Measurements from ENCODE around the gene IL17RA.

IL17RA gene

DNA sequence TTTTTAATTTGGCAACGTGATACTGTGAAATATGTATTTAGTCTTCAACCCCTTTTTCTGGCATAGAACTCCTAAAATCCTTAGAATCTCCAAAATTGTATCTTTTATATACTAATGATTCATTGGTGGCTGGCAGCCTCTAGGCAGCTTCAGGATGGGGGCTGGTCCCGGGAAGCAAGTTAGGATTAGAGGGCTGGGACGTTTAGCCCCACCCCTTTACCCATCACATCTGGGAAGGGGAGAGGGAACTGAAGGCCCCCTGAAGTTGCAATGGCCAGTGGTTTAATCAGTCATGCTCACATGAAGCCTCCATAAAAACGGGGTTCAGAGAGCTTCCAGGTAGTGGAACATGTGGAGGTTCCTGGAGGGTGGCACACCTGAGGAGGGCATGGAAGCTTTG lies 7.1 kb downstream of the IL17RA start:
- Histone ChIP-seq H3K36me3 (ENCODE audit: insufficient read depth, low read length) (no peaks in the 10 kb centered on the region), H3K9ac (ENCODE audit: low read depth, low read length) (no peak overlapping the region), H3K4me1 (ENCODE audit: insufficient read depth, low read length) (no peaks in the 10 kb centered on the region), H3K9me3 (ENCODE audit: control insufficient read depth, insufficient read depth, low read length) (no peaks in the 10 kb centered on the region)

DNA sequence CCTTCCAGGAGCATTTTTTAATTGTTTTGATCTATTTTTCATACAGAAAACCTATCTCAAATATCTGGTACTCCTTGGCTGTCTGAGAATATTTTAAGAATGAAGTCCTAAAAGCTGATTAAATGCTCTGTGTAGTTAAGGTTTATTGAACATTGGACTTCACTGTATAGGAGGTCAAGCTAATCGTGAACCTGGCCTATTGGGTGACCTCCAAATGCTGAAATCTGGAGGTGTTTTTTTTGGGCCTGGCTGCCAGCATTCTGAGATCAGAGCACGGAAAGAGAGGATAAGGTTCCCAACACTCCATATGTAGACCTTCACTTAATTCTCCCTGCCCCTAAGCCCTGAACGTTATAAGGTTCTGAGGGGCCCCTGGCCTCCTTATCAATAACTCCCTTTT lies 8.3 kb downstream of the IL17RA start:
- Histone ChIP-seq H3K9ac (ENCODE audit: low read depth, low read length) (no peak overlapping the region), H3K9me3 (ENCODE audit: control insufficient read depth, insufficient read depth, low read length) (no peaks in the 10 kb centered on the region), H3K4me1 (ENCODE audit: insufficient read depth, low read length) (no peaks in the 10 kb centered on the region), H3K36me3 (ENCODE audit: insufficient read depth, low read length) (no peaks in the 10 kb centered on the region; the same call in 1 of the 2 replicates)

DNA sequence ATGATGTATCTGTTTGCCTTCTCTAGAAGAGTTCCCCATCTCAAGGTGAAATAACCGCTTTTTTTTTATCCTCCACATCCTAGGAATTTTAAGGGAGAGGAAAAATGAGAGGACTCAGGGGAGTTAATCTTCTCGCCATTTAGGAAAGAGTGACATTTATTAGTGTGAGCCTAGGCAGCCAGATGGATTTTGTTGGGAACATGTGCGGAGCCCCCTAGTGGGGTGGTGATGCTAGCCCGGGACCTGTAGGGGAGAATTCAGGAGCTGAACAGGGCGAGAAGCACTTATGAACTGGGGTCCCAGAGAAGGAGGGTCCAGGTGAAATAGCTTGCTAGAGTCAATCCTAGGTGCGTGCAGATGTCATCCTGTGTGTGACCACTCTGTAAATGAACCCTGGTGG lies 10.7 kb downstream of the IL17RA start:
- no peaks in the 10 kb centered on the region for H3K4me1 ChIP-seq (ENCODE audit: insufficient read depth, low read length)
- no peak overlapping the region for H3K9ac ChIP-seq (ENCODE audit: low read depth, low read length)
- H3K36me3 ChIP-seq (ENCODE audit: insufficient read depth, low read length): no peaks in the 10 kb centered on the region; the same call in 1 of the 2 replicates
- H3K9me3 ChIP-seq (ENCODE audit: control insufficient read depth, insufficient read depth, low read length): no peaks in the 10 kb centered on the region

DNA sequence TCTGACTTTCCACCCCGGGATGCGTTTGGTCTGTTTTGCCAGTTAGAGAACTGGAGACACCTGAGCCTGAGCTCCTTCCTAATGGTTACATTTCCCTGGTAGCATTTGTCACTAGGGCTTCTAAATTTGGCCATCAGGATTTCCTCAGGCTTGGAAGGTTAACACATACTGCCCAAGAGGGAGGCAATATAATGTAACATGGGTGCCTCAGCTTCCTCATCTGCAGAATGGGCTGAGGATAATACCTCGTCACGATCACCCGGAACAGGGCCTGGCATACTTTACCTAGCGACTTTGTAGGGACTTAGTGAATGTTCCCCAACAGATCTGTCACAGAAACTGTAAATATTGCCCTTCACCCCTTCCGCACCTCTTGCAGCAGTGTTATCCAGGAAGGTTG lies 11.3 kb downstream of the IL17RA start:
- H3K9me3 ChIP-seq (ENCODE audit: control insufficient read depth, insufficient read depth, low read length): no peaks in the 10 kb centered on the region
- no peak overlapping the region for H3K9ac ChIP-seq (ENCODE audit: low read depth, low read length)
- H3K36me3 ChIP-seq (ENCODE audit: insufficient read depth, low read length): no peaks in the 10 kb centered on the region; the same call in 1 of the 2 replicates
- H3K4me1 ChIP-seq (ENCODE audit: insufficient read depth, low read length): no peaks in the 10 kb centered on the region

DNA sequence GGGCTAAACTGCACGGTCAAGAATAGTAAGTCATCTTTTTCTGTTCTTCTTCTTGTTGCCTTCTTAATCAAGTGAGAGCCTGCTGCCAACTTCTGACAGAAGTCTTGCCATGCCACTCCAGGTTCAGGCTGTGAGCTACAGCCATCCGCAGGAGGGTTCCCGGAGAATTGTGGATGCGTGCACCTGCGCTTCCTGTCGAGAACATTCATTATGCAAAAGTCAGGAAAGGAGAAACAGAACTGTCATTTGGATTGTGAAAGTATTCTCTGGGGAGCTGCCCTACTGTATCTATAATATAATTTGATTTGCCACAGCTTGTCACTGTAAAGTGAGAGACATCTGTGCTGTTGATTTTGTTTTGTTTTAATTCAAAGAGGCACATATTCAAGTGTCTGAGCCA lies 12.3 kb downstream of the IL17RA start:
- Histone ChIP-seq H3K9ac (ENCODE audit: low read depth, low read length) (no peak overlapping the region), H3K4me1 (ENCODE audit: insufficient read depth, low read length) (no peaks in the 10 kb centered on the region), H3K9me3 (ENCODE audit: control insufficient read depth, insufficient read depth, low read length) (no peaks in the 10 kb centered on the region), H3K36me3 (ENCODE audit: insufficient read depth, low read length) (peaks cover under 1% of the 10 kb centered on the region; the same call in 1 of the 2 replicates)

DNA sequence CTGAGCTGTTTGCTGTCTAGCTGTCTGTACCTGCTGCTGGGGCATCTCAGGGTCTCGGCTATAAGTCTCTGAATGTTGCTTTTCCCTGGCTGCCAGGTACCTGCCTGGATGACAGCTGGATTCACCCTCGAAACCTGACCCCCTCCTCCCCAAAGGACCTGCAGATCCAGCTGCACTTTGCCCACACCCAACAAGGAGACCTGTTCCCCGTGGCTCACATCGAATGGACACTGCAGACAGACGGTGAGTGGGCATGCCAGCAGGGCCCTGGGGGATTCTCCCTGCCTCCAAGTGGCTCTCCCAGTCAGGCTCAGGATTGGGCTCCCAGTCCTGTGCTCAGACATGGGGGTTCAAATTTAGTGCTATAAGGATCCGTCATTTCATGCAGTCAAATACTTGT lies 12.9 kb downstream of the IL17RA start:
- Histone ChIP-seq H3K4me1 (ENCODE audit: insufficient read depth, low read length) (no peaks in the 10 kb centered on the region), H3K9ac (ENCODE audit: low read depth, low read length) (no peak overlapping the region), H3K9me3 (ENCODE audit: control insufficient read depth, insufficient read depth, low read length) (no peaks in the 10 kb centered on the region), H3K36me3 (ENCODE audit: insufficient read depth, low read length) (peaks cover 4% of the 10 kb centered on the region; the same call in 1 of the 2 replicates)

DNA sequence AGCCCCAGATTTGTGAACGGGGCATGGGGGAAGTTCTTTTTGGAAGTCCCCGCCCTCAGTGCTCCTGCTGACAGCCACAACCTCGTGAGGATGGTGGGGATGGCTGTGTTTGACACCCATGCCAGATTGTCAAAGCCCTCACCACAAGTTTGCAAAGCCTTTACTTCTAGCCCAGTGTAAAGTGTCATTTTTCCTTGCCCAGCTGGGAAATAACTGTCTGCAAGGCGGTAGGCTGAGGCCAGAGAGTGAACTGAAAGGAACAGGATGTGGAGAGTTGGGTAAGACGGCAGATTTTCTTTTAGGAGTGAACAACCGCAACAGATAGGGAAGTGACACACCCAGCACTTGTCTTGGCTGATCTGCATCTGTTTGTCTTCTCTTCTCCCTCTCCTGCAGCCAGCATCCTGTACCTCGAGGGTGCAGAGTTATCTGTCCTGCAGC lies 13.6 kb downstream of the IL17RA start:
- H3K36me3 ChIP-seq (ENCODE audit: insufficient read depth, low read length): peaks cover 4% of the 10 kb centered on the region; the same call in 1 of the 2 replicates
- H3K9me3 ChIP-seq (ENCODE audit: control insufficient read depth, insufficient read depth, low read length): no peaks in the 10 kb centered on the region
- no peak overlapping the region for H3K9ac ChIP-seq (ENCODE audit: low read depth, low read length)
- no peaks in the 10 kb centered on the region for H3K4me1 ChIP-seq (ENCODE audit: insufficient read depth, low read length)

DNA sequence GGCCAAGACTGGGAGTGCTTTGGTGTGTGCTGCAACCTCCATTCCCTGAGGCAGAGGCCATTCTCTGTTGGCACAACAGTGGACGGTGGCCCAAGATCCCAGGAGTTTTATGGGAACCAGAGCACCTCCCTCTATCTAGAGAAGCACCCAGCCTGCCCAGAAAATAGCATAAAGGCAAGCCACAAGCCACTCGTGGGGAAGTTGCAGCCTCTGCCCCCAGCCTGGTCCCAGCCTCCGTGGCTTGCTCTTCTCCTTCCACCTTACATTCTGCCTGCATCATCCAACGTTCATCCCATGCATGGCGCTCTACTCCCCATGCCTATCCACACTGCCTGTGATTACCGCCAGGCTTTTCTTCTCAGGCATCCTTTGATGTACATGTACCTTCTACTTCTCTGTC lies 15.8 kb downstream of the IL17RA start:
- peaks cover 4% of the 10 kb centered on the region; the same call in 1 of the 2 replicates for H3K36me3 ChIP-seq (ENCODE audit: insufficient read depth, low read length)
- H3K4me1 ChIP-seq (ENCODE audit: insufficient read depth, low read length): no peaks in the 10 kb centered on the region
- H3K9ac ChIP-seq (ENCODE audit: low read depth, low read length): no peak overlapping the region
- H3K9me3 ChIP-seq (ENCODE audit: control insufficient read depth, insufficient read depth, low read length): no peaks in the 10 kb centered on the region

DNA sequence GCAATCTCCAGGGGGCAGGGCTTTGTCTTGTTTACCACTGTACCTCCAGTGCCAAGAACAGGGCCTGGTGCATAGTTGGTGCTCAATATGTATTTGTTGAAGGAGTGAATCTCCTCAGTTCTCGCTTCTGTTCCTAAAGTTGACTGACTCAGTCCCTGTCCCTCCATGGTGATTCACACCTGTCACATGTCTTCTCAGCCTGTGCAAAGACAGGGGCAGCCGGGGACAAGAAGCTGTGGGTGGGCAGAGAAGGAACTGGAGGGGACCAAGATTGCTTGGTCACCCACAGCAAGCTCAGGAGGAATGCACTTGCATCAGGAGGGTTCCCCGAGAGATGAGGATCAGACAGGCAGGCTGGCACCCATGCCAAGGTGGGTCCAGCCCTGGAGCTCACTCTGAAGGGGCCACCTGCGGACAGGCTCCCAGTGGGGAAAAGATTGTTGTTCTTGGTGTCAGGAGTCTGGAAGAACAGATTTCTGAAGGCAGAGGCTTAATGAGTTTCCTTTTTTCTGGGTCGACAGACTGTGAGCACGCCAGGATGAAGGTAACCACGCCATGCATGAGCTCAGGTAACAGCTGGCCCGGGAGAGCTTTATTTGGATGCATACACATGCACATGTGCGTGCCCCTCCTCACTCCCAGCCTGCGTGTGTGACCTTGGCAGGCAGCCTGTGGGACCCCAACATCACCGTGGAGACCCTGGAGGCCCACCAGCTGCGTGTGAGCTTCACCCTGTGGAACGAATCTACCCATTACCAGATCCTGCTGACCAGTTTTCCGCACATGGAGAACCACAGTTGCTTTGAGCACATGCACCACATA lies 16.9 kb downstream of the IL17RA start:
- Histone ChIP-seq H3K9ac (ENCODE audit: low read depth, low read length) (no peak overlapping the region), H3K36me3 (ENCODE audit: insufficient read depth, low read length) (peaks cover 4% of the 10 kb centered on the region; the same call in 1 of the 2 replicates), H3K4me1 (ENCODE audit: insufficient read depth, low read length) (no peaks in the 10 kb centered on the region), H3K9me3 (ENCODE audit: control insufficient read depth, insufficient read depth, low read length) (no peaks in the 10 kb centered on the region)

DNA sequence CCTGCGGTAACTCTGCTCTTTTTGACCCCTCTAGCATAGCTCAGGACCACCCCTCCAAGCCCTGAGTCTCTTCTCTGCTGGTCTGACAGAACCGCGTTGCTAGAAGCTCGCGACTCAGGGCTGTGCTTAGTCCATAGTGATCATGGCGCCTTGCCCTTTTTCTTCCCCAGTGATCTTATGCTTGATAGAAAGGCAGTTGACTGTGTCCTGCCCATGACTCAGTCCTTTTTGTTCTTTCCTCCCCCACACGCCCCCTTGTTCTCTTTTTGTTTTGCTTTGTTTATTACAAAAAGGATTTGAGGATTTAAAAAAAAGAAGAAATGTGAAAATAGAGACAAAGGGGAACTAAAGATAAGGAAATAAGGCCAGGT lies 17.5 kb downstream of the IL17RA start:
- Histone ChIP-seq H3K4me1 (ENCODE audit: insufficient read depth, low read length) (no peaks in the 10 kb centered on the region), H3K9me3 (ENCODE audit: control insufficient read depth, insufficient read depth, low read length) (no peaks in the 10 kb centered on the region), H3K36me3 (ENCODE audit: insufficient read depth, low read length) (peaks cover 4% of the 10 kb centered on the region; the same call in 1 of the 2 replicates), H3K9ac (ENCODE audit: low read depth, low read length) (no peak overlapping the region)

DNA sequence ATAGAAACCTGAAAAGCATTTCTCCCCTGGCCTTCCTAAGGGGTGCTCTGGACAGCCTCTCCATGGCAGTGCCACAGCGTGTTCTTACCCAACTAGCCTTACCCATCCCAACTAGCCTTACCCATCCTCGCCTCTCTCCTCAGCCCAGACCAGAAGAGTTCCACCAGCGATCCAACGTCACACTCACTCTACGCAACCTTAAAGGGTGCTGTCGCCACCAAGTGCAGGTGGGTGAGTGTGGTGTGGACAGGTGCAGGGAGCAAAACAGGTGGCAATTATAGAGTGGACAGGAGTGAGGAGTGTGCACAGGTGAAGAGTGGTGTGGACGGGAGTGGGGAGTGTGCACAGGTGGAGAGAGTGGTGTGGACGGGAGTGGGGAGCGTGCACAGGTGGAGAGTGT lies 18.6 kb downstream of the IL17RA start:
- Histone ChIP-seq H3K36me3 (ENCODE audit: insufficient read depth, low read length) (peaks cover 4% of the 10 kb centered on the region; the same call in 1 of the 2 replicates), H3K9me3 (ENCODE audit: control insufficient read depth, insufficient read depth, low read length) (no peaks in the 10 kb centered on the region), H3K4me1 (ENCODE audit: insufficient read depth, low read length) (no peaks in the 10 kb centered on the region), H3K9ac (ENCODE audit: low read depth, low read length) (no peak overlapping the region)

DNA sequence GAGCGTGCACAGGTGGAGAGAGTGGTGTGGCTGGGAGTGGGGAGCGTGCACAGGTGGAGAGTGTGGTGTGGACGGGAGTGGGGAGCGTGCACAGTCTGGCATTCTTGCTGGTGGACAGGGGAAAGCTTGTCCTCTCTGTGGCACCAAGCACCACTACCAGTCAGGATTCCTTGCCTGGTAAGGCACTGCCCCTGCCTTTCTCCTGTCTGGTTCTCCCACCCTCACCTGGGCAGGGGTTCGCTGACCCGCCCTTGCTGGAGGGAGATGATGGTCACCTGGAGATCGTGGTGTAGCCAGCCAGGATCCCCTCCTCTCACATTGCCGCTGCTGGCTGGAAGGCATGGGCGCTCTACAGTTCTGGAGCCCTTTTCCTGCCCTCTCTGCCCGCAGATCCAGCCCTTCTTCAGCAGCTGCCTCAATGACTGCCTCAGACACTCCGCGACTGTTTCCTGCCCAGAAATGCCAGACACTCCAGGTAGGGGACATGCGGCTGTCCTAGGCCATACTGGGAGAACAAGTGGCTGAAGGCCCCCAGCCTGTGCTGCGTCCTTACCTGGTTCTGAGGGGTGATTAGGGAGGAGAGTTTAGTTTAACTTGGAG lies 19.6 kb downstream of the IL17RA start:
- Histone ChIP-seq H3K36me3 (ENCODE audit: insufficient read depth, low read length) (peaks cover 4% of the 10 kb centered on the region; the same call in 1 of the 2 replicates), H3K9ac (ENCODE audit: low read depth, low read length) (no peak overlapping the region), H3K9me3 (ENCODE audit: control insufficient read depth, insufficient read depth, low read length) (no peaks in the 10 kb centered on the region), H3K4me1 (ENCODE audit: insufficient read depth, low read length) (no peaks in the 10 kb centered on the region)

DNA sequence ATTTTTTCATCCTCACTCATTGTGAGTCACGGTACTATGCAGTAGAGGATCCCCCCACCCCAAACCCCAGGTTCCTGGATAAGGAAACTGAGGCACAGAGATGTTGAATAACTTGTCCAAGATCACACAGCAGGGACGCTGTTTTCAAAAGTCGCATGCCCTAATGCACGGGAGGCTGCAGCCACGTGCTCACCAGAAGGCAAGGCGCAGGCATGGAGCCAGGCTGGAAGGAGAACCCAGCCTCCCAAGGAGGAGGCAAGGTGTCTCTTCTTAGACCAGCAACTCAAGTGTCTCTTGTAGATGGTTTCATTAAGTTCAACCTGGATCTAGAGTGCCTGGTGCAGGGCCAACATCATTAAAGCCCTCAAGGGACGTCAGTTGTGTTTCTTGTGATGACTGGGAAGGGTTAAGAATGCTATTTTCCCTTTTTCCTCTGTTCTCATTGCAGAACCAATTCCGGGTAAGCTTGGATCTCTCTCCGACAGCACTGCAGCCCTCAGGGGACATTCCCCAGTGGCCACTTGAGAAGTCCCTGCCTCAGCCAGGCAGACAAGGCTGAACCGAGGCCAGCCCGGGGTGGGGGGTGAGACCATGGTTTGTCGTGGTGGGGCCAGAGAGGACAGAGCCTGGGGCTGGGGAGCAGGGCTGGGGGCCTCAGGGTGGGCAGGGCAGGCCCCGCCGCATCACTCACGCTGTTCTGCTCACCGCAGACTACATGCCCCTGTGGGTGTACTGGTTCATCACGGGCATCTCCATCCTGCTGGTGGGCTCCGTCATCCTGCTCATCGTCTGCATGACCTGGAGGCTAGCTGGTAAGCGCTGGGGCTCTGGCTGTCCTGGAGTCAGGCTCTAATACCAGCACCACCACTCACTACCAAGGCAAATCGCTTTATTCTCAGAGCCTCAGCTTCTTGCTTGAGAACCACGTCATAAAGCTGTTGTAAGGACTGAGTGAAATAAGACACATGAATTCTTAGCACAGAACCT lies 20.6 kb downstream of the IL17RA start:
- Histone ChIP-seq H3K4me1 (ENCODE audit: insufficient read depth, low read length) (no peaks in the 10 kb centered on the region), H3K9me3 (ENCODE audit: control insufficient read depth, insufficient read depth, low read length) (no peaks in the 10 kb centered on the region), H3K36me3 (ENCODE audit: insufficient read depth, low read length) (peaks cover 4% of the 10 kb centered on the region; the same call in 1 of the 2 replicates), H3K9ac (ENCODE audit: low read depth, low read length) (no peak overlapping the region)

DNA sequence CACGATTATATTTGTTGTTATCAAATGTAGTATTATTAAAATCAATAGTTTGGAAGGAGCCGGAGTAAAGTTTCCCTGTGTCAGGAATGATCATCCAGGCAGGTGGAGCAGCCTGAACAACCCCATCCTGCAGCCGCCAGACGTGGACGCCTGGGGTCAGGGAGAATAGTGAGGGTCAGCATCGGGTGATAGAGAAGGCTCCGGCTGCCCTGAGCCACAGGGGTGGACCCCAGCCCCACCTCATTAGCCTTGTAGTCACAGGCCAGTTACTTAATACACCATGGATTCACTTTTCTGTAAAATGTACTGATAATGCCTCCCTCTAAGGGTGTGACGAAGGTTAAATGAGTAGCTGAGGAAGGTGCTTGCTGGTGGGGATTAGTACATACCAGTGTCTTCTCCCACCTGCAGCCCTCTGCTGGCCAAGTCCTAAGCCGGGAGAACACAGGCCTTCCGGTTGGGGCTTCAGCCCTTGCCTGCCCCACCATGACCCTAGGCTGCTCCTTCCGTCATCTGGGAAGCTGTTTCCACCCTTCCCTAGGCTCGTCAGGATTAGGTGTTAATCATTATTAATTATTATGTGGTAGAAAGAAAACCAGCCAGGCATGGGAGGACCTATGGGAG lies 21.5 kb downstream of the IL17RA start:
- Histone ChIP-seq H3K9me3 (ENCODE audit: control insufficient read depth, insufficient read depth, low read length) (no peaks in the 10 kb centered on the region), H3K4me1 (ENCODE audit: insufficient read depth, low read length) (no peaks in the 10 kb centered on the region), H3K9ac (ENCODE audit: low read depth, low read length) (no peak overlapping the region), H3K36me3 (ENCODE audit: insufficient read depth, low read length) (peaks cover 4% of the 10 kb centered on the region; the same call in 1 of the 2 replicates)

All from ES-I3 (cell line).